Measurements from ENCODE around the gene UTS2B. TPM values are rescaled to one million over a fixed set of nuclear protein-coding genes. Genes with fewer than 3 reads are reported as not detected.
A peak's percentile ranks its signal among the peaks of the same experiment; 100 is the strongest.
"Not testable (repeated sequence)": the region's sequence is repeated elsewhere in the genome, so short reads cannot be mapped to it uniquely, and the experiment has no call there.

UTS2B gene
- total and polyA plus RNA-seq, 5 experiments from 2014 or later = not detected

GRCh38 chr3:191280111-191280510 lies 50.2 kb downstream of the UTS2B start:
- no peaks in the 10 kb centered on the region for H3K27me3 Mint-ChIP-seq
- H3K36me3 Mint-ChIP-seq = no peaks in the 10 kb centered on the region
- POLR2A ChIA-PET = no interaction called here
- H3K4me1 Mint-ChIP-seq = no peaks in the 10 kb centered on the region
- H3K9me3 Mint-ChIP-seq = peaks cover 0 to 4% (median 0%) of the 10 kb centered on the region in 9 donors
- no peak overlapping the region for H3K4me3 Mint-ChIP-seq
- H3K27ac Mint-ChIP-seq = no peak overlapping the region
- no peak for DNase-seq
- ATAC-seq = no peak

- H3K27ac Mint-ChIP-seq = no peak overlapping the region
- H3K4me1 Mint-ChIP-seq = no peaks in the 10 kb centered on the region
- ATAC-seq (no peak), DNase-seq (no peak)
- H3K27me3 Mint-ChIP-seq = no peaks in the 10 kb centered on the region
- H3K36me3 Mint-ChIP-seq = no peaks in the 10 kb centered on the region
- no peak overlapping the region for H3K4me3 Mint-ChIP-seq
- POLR2A ChIA-PET = no interaction called here
- peaks cover 0 to 8% (median 0%) of the 10 kb centered on the region in 9 donors for H3K9me3 Mint-ChIP-seq
Observed at GRCh38 chr3:191275751-191276150, 54.6 kb downstream of the UTS2B start.

DNA sequence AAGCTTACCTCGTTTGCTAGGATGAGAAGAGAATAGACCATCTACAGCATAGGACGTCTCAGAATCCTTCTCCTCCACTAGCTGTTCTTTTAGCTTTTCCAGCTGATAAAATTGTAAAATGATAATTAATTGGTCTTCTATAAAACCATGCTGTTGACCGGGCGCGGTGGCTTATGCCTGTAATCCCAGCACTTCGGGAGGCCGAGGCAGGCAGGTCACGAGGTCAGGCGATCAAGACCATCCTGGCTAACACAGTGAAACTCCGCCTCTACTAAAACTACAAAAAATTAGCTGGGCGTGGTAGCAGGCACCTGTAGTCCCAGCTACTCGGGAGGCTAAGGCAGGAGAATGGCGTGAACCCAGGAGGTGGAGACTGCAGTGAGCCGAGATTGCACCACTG lies 55.1 kb downstream of the UTS2B start:
- DNase-seq, H3K27ac Mint-ChIP-seq, H3K27me3 Mint-ChIP-seq, H3K36me3 Mint-ChIP-seq, H3K4me1 Mint-ChIP-seq, POLR2A ChIA-PET, ATAC-seq, H3K4me3 Mint-ChIP-seq, H3K9me3 Mint-ChIP-seq: not testable (repeated sequence)

DNA sequence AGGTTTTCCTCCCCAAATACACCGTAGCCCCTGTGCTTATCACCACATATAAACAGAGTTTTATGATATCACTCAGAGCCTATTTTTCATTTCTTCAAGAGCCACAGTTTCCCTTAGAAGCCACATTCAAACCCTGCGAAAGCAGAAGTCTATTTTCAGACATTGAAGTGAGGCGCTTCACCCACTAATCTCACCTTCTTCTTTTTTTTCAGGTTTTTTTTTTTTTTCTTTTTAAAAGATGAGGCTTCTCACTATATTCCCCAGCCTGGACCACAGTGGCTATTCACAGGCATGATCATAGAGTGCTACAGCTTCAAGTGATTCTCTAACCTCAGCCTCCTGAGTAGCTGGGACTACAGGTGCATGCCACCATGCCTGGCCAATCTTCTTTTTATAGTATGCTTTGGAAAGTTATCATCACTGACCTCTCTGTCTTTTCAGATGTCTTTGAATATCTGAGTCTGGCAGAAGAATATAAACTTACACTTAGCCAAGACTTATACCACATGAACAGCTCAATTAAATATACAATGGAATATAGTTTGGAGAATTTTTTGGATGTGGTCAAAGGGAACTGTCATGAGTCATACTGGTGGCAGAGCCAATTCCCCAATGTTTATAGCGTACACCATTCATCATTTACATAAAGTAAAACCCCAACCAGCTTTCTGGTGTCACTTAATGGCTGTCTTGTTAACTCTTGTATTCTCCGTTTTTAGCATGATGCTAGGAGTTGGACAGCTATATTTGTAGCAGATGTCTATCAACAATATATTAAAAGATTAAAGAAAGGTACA lies 60.8 kb downstream of the UTS2B start:
- DNase-seq = no peak
- H3K4me1 Mint-ChIP-seq = peaks cover 0 to 11% (median 0%) of the 10 kb centered on the region in 4 donors
- no peaks in the 10 kb centered on the region for H3K36me3 Mint-ChIP-seq
- POLR2A ChIA-PET = no interaction called here
- H3K9me3 Mint-ChIP-seq = peaks cover 0 to 6% (median 0%) of the 10 kb centered on the region in 9 donors
- H3K27ac Mint-ChIP-seq = no peak overlapping the region
- no peaks in the 10 kb centered on the region for H3K27me3 Mint-ChIP-seq
- ATAC-seq = no peak
- no peak overlapping the region for H3K4me3 Mint-ChIP-seq

DNA sequence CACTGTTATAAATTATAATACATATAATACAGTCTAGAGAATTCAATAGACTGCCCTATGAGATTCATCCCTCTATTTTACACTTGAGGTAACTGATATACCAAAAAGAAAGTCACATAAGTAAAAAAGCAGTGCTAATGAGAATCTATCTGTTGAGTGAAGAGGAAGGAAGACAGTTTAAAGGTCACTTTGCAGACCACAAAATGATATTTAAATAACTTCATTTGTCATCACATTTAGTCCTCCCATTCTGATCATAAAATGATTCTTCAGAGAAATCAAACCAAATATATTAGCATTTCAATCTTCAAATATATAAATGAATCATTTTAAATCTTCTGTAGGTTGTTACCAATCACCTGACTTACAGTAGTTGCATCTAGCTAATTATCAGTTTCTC lies 61.6 kb downstream of the UTS2B start:
- Mint-ChIP-seq H3K36me3 (no peaks in the 10 kb centered on the region), H3K4me1 (peaks cover 0 to 14% (median 0%) of the 10 kb centered on the region in 4 donors), H3K27me3 (no peaks in the 10 kb centered on the region), H3K9me3 (peaks cover 0 to 6% (median 0%) of the 10 kb centered on the region in 9 donors), H3K4me3 (no peak overlapping the region), H3K27ac (no peak overlapping the region)
- DNase-seq (no peak), ATAC-seq (no peak)
- POLR2A ChIA-PET = no interaction called here

- Mint-ChIP-seq H3K4me1 (peaks cover 0 to 15% (median 0%) of the 10 kb centered on the region in 4 donors), H3K27me3 (no peaks in the 10 kb centered on the region), H3K27ac (no peak overlapping the region), H3K4me3 (no peak overlapping the region), H3K9me3 (peaks cover 0 to 5% (median 0%) of the 10 kb centered on the region in 9 donors), H3K36me3 (no peaks in the 10 kb centered on the region)
- POLR2A ChIA-PET = no interaction called here
- DNase-seq (no peak), ATAC-seq (no peak)
Observed at GRCh38 chr3:191263850-191264249, 66.5 kb downstream of the UTS2B start.

GRCh38 chr3:191263365-191263764 lies 67.0 kb downstream of the UTS2B start:
- POLR2A ChIA-PET = no interaction called here
- H3K27ac Mint-ChIP-seq = no peak overlapping the region
- no peaks in the 10 kb centered on the region for H3K27me3 Mint-ChIP-seq
- no peak overlapping the region for H3K4me3 Mint-ChIP-seq
- ATAC-seq (no peak), DNase-seq (no peak)
- no peaks in the 10 kb centered on the region for H3K36me3 Mint-ChIP-seq
- peaks cover 0 to 18% (median 0%) of the 10 kb centered on the region in 4 donors for H3K4me1 Mint-ChIP-seq
- H3K9me3 Mint-ChIP-seq = peaks cover 0 to 5% (median 0%) of the 10 kb centered on the region in 9 donors

- Mint-ChIP-seq H3K9me3 (peaks cover 0 to 5% (median 0%) of the 10 kb centered on the region in 9 donors), H3K4me1 (peaks cover 0 to 20% (median 0%) of the 10 kb centered on the region in 4 donors), H3K27me3 (no peaks in the 10 kb centered on the region), H3K36me3 (no peaks in the 10 kb centered on the region), H3K27ac (no peak overlapping the region), H3K4me3 (no peak overlapping the region)
- ATAC-seq = no peak
- POLR2A ChIA-PET = no interaction called here
- no peak for DNase-seq
Observed at GRCh38 chr3:191262650-191263049, 67.7 kb downstream of the UTS2B start.

- ATAC-seq = no peak
- POLR2A ChIA-PET = no interaction called here
- no peaks in the 10 kb centered on the region for H3K27me3 Mint-ChIP-seq
- no peak overlapping the region for H3K27ac Mint-ChIP-seq
- H3K4me3 Mint-ChIP-seq = no peak overlapping the region
- H3K9me3 Mint-ChIP-seq = no peaks in the 10 kb centered on the region
- peaks cover 0 to 21% (median 0%) of the 10 kb centered on the region in 4 donors for H3K4me1 Mint-ChIP-seq
- no peak for DNase-seq
- no peaks in the 10 kb centered on the region for H3K36me3 Mint-ChIP-seq
Observed at GRCh38 chr3:191261304-191261638, 69.1 kb downstream of the UTS2B start.

GRCh38 chr3:191260431-191261303 lies 69.7 kb downstream of the UTS2B start:
- no peaks in the 10 kb centered on the region for H3K9me3 Mint-ChIP-seq
- DNase-seq = no peak
- no peak for ATAC-seq
- no peaks in the 10 kb centered on the region for H3K36me3 Mint-ChIP-seq
- POLR2A ChIA-PET = no interaction called here
- no peak overlapping the region for H3K27ac Mint-ChIP-seq
- H3K4me1 Mint-ChIP-seq = peaks cover 0 to 23% (median 0%) of the 10 kb centered on the region in 4 donors
- H3K27me3 Mint-ChIP-seq = no peaks in the 10 kb centered on the region
- H3K4me3 Mint-ChIP-seq = no peak overlapping the region

- POLR2A ChIA-PET = no interaction called here
- H3K27ac Mint-ChIP-seq = peak overlapping the region in 1 of 10 donors; percentile 39
- peaks cover 0 to 28% (median 0%) of the 10 kb centered on the region in 4 donors for H3K4me1 Mint-ChIP-seq
- H3K9me3 Mint-ChIP-seq = no peaks in the 10 kb centered on the region
- H3K27me3 Mint-ChIP-seq = no peaks in the 10 kb centered on the region
- ATAC-seq (no peak), DNase-seq (no peak)
- H3K4me3 Mint-ChIP-seq = no peak overlapping the region
- H3K36me3 Mint-ChIP-seq = no peaks in the 10 kb centered on the region
Observed at GRCh38 chr3:191259486-191259885, 70.8 kb downstream of the UTS2B start.

GRCh38 chr3:191257286-191257685 lies 73.0 kb downstream of the UTS2B start:
- H3K36me3 Mint-ChIP-seq = no peaks in the 10 kb centered on the region
- DNase-seq (no peak), ATAC-seq (no peak)
- H3K9me3 Mint-ChIP-seq = no peaks in the 10 kb centered on the region
- H3K4me3 Mint-ChIP-seq = no peak overlapping the region
- no peaks in the 10 kb centered on the region for H3K27me3 Mint-ChIP-seq
- H3K27ac Mint-ChIP-seq = no peak overlapping the region
- POLR2A ChIA-PET = no interaction called here
- H3K4me1 Mint-ChIP-seq = peaks cover 0 to 36% (median 0%) of the 10 kb centered on the region in 4 donors

DNA sequence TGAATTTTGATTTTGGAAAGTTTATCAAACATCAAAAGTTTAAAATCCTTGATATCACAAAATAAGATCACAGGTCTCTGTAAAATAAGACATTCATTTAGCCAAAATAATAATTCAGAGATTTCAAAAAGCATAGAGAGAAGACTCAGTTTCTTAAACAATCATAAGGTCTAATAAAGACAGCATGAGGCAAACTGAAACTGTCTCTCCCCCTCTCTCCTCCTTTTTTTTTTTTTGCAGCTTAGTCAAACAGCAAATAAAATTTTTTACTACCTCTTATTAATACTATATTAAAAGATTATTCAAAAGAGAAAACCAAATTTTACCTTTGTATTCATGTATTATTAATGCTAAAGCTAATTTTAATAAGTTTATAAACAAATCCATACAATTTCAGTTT lies 73.9 kb downstream of the UTS2B start:
- peaks cover 0 to 36% (median 0%) of the 10 kb centered on the region in 4 donors for H3K4me1 Mint-ChIP-seq
- POLR2A ChIA-PET = no interaction called here
- H3K27me3 Mint-ChIP-seq = no peaks in the 10 kb centered on the region
- H3K27ac Mint-ChIP-seq = no peak overlapping the region
- DNase-seq = no peak
- no peaks in the 10 kb centered on the region for H3K9me3 Mint-ChIP-seq
- no peak for ATAC-seq
- H3K36me3 Mint-ChIP-seq = no peaks in the 10 kb centered on the region
- H3K4me3 Mint-ChIP-seq = no peak overlapping the region

All from naive thymus-derived CD8-positive, alpha-beta T cell (primary cell).